ENCODE measurements around the gene SLC30A7.

Gene SLC30A7

DNA sequence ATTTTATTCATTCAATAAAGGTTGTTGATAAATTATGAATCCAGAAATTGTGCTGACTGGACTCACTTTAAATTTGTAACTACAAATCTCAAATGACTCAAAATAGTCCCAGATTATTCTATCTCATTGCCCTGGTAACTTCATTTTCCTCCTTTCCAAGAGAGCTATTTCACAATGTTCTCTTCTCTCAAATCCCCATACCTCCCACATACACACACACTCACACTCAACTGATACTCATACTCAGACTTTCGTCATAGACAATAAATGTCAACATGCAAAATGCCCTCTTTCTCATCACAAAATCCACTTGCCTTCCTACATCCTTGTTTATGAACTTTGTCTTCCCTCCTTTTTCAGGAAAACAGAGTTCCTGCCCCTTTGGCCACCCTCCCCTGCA is 34.5 kb upstream of the SLC30A7 start:
- no peak for DNase-seq
- Histone ChIP-seq H3K36me3 (ENCODE audit: control insufficient read depth in 4 of 4, insufficient read depth in 4 of 4, low read length in 3 of 4) (no peaks in the 10 kb centered on the region), H3K27me3 (replicated peaks in 2 of 5; ENCODE audit: control insufficient read depth in 4 of 5, insufficient read depth in 5 of 5, low read length in 4 of 5) (no peaks in the 10 kb centered on the region), H3K9me3 (ENCODE audit: control extremely low read depth in 1 of 5, control insufficient read depth in 4 of 5, insufficient read depth in 2 of 5, low read depth in 1 of 5, low read length in 4 of 5) (no peaks in the 10 kb centered on the region), H3K4me3 (ENCODE audit: control insufficient read depth in 1 of 7, extremely low read depth in 1 of 7, insufficient read depth in 4 of 7, low read depth in 2 of 7, low read length in 6 of 7) (no peak overlapping the region), H3K27ac (ENCODE audit: insufficient read depth in 1 of 2, low read depth in 1 of 2, low read length in 2 of 2, poor library complexity in 1 of 2, severe bottlenecking in 2 of 2) (no peak overlapping the region), H3K4me1 (ENCODE audit: control extremely low read depth in 1 of 4, control insufficient read depth in 4 of 4, insufficient read depth in 4 of 4, low read length in 3 of 4) (peaks cover 0 to 2% (median 0%) of the 10 kb centered on the region in 4 experiments)
- ChIA-PET POLR2A (no interaction called here), CTCF (no interaction called here)
- WGBS (ENCODE audit: insufficient coverage), result 92% methylated on average over 1 of the region's 1 CpG

DNA sequence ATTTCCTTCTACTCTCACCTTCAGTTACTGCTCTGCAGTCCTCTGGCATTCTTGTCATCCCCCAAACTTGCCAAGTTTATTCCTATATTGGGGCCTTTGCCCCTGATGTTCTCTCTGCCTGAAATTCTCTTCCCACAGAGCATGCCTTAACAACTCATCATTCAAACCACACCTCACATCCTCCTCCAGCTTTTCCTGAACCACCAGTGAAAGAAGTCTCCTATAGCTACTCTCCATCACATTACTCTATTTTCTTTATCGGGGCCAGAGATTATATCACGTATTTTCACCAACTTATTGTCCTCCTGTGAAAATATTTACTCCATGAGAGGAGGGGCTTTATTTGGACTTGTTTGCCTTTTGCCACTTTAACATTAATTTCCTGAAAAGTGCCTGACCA is 33.3 kb upstream of the SLC30A7 start:
- CTCF ChIA-PET, result interaction anchor here (1.2 to 2.6 kb wide), 6 partner anchors 17 to 408 kb away, joined by 4 to 14 read pairs (median 5); no protein-coding TSS in a partner anchor
- DNase-seq, result no peak
- Histone ChIP-seq H3K27me3 (replicated peaks in 2 of 5; ENCODE audit: control insufficient read depth in 4 of 5, insufficient read depth in 5 of 5, low read length in 4 of 5) (no peaks in the 10 kb centered on the region), H3K4me3 (ENCODE audit: control insufficient read depth in 1 of 7, extremely low read depth in 1 of 7, insufficient read depth in 4 of 7, low read depth in 2 of 7, low read length in 6 of 7) (no peak overlapping the region), H3K36me3 (ENCODE audit: control insufficient read depth in 4 of 4, insufficient read depth in 4 of 4, low read length in 3 of 4) (no peaks in the 10 kb centered on the region), H3K27ac (ENCODE audit: insufficient read depth in 1 of 2, low read depth in 1 of 2, low read length in 2 of 2, poor library complexity in 1 of 2, severe bottlenecking in 2 of 2) (no peak overlapping the region), H3K4me1 (ENCODE audit: control extremely low read depth in 1 of 4, control insufficient read depth in 4 of 4, insufficient read depth in 4 of 4, low read length in 3 of 4) (peaks cover 0 to 2% (median 0%) of the 10 kb centered on the region in 4 experiments), H3K9me3 (ENCODE audit: control extremely low read depth in 1 of 5, control insufficient read depth in 4 of 5, insufficient read depth in 2 of 5, low read depth in 1 of 5, low read length in 4 of 5) (no peaks in the 10 kb centered on the region)
- 100% methylated on average over 1 of the region's 2 CpGs for WGBS (ENCODE audit: insufficient coverage)
- POLR2A ChIA-PET, result no interaction called here

DNA sequence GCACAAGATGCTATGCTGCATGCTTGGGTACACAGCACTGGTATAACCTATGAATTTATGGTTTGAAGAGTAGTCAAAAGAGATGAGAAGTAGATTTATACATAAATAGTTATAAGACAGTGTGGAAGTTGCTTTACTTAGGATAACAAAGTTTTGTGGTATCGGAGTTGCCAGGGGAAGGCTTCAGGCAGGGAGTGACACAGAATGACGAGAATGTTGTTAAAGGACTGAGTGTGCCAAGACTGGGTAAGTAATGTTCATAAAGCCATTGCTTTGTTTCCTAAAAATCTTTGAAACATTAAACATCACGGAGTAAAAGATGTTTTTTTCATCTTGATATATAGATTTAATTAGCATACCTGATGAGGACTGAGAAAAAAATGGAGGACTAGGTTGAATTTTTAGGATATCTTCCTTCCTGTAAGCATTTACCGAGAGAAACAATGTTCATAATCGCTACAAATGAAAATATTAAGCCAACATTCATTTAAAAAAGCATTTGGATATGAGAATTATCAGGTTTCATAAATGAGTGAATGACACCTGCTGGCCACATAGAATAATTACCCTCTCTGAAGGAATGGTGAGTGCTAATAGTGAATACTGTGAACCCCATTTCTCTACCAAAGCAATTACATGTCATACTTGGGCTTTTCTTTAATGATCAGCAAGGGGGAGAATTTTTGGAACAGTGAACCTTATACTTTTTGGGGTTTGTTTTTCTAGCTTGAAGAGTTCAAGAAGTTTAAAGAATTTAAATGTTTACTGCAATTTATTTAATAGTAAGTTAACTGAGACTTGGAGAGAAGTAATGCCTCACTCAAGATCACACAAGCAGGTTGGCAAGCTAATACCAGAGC is 29.6 kb upstream of the SLC30A7 start:
- H3K36me3 ChIP-seq (ENCODE audit: control insufficient read depth in 4 of 4, insufficient read depth in 4 of 4, low read length in 3 of 4), result no peaks in the 10 kb centered on the region
- no peak overlapping the region for H3K27ac ChIP-seq (ENCODE audit: insufficient read depth in 1 of 2, low read depth in 1 of 2, low read length in 2 of 2, poor library complexity in 1 of 2, severe bottlenecking in 2 of 2)
- peak overlapping the region in 1 of 7 experiments; percentile 17 for H3K4me3 ChIP-seq (ENCODE audit: control insufficient read depth in 1 of 7, extremely low read depth in 1 of 7, insufficient read depth in 4 of 7, low read depth in 2 of 7, low read length in 6 of 7)
- peak; percentile 47 to 70 (median 67) for DNase-seq
- POLR2A ChIA-PET, result no interaction called here
- H3K27me3 ChIP-seq (replicated peaks in 2 of 5; ENCODE audit: control insufficient read depth in 4 of 5, insufficient read depth in 5 of 5, low read length in 4 of 5), result no peaks in the 10 kb centered on the region
- CTCF ChIA-PET, result interaction anchor here (0.8 to 5.8 kb wide), 15 partner anchors 10 to 411 kb away, joined by 3 to 71 read pairs (median 7); no protein-coding TSS in a partner anchor
- H3K9me3 ChIP-seq (ENCODE audit: control extremely low read depth in 1 of 5, control insufficient read depth in 4 of 5, insufficient read depth in 2 of 5, low read depth in 1 of 5, low read length in 4 of 5), result no peaks in the 10 kb centered on the region
- H3K4me1 ChIP-seq (ENCODE audit: control extremely low read depth in 1 of 4, control insufficient read depth in 4 of 4, insufficient read depth in 4 of 4, low read length in 3 of 4), result peaks cover 0 to 9% (median 3%) of the 10 kb centered on the region in 4 experiments
- WGBS (ENCODE audit: insufficient coverage), result 25% methylated on average over 3 of the region's 5 CpGs

DNA sequence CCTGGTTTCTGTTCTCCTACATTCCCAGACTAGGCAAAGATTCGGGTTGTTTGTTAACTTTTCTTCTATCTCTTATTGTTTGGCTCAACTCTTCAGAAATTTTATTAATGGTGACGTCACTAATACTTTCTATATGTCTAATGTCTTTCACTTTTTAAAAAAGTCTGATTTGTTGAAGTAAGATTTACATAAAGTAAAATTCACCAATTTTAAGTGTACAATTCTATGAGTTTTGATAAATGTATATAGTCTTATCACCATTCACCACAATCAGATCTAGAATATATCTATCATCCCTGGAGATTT is 29.0 kb upstream of the SLC30A7 start:
- POLR2A ChIA-PET, result no interaction called here
- CTCF ChIA-PET, result interaction anchor here (0.8 to 5.8 kb wide), 16 partner anchors 9 to 412 kb away, joined by 3 to 71 read pairs (median 6); no protein-coding TSS in a partner anchor
- 100% methylated on average over 1 of the region's 2 CpGs for WGBS (ENCODE audit: insufficient coverage)
- Histone ChIP-seq H3K27ac (ENCODE audit: insufficient read depth in 1 of 2, low read depth in 1 of 2, low read length in 2 of 2, poor library complexity in 1 of 2, severe bottlenecking in 2 of 2) (no peak overlapping the region), H3K36me3 (ENCODE audit: control insufficient read depth in 4 of 4, insufficient read depth in 4 of 4, low read length in 3 of 4) (no peaks in the 10 kb centered on the region), H3K4me3 (ENCODE audit: control insufficient read depth in 1 of 7, extremely low read depth in 1 of 7, insufficient read depth in 4 of 7, low read depth in 2 of 7, low read length in 6 of 7) (no peak overlapping the region), H3K9me3 (ENCODE audit: control extremely low read depth in 1 of 5, control insufficient read depth in 4 of 5, insufficient read depth in 2 of 5, low read depth in 1 of 5, low read length in 4 of 5) (no peaks in the 10 kb centered on the region), H3K27me3 (replicated peaks in 2 of 5; ENCODE audit: control insufficient read depth in 4 of 5, insufficient read depth in 5 of 5, low read length in 4 of 5) (no peaks in the 10 kb centered on the region), H3K4me1 (ENCODE audit: control extremely low read depth in 1 of 4, control insufficient read depth in 4 of 4, insufficient read depth in 4 of 4, low read length in 3 of 4) (peaks cover 0 to 9% (median 3%) of the 10 kb centered on the region in 4 experiments)
- no peak for DNase-seq

DNA sequence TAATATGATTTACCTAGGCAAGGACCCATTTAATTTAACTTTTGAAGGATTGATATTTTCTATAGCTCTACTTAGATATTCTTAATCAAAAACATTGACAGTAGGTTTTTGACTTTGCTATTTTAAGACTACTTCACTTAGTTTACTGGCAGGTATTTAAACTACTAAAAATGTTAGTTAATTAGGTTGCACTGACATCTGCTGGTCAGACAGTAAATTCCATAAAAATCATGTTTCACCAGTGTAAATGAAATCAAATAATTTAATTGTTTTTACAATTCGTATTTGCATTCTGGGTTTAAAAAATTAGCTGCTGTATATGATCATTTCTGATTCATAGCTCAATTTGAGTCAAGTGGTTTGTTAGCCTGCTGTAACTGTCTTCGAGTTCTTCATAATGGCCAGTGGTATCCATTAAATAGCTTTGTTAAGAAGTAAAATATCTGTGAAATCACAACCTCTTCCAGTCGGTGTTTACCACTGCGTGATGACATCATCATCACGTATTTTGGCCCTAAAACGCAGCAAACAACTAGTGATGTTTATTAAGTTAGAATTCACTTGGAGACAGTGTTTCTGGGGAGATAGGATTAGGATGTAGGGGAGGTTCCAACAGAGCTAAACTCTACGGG is 27.4 kb upstream of the SLC30A7 start:
- ChIA-PET CTCF (interaction anchor here (0.6 to 5.8 kb wide), 26 partner anchors 8 to 436 kb away, joined by 3 to 71 read pairs (median 6); partner anchors contain the start of gene EXTL2), POLR2A (interaction anchor here (1.0 kb wide), 1 partner anchor 1079 kb away, joined by 3 read pairs; no protein-coding TSS in a partner anchor)
- DNase-seq, result peak; percentile 55 to 78 (median 74)
- Histone ChIP-seq H3K36me3 (ENCODE audit: control insufficient read depth in 4 of 4, insufficient read depth in 4 of 4, low read length in 3 of 4) (no peaks in the 10 kb centered on the region), H3K4me1 (ENCODE audit: control extremely low read depth in 1 of 4, control insufficient read depth in 4 of 4, insufficient read depth in 4 of 4, low read length in 3 of 4) (peaks cover 0 to 9% (median 3%) of the 10 kb centered on the region in 4 experiments), H3K4me3 (ENCODE audit: control insufficient read depth in 1 of 7, extremely low read depth in 1 of 7, insufficient read depth in 4 of 7, low read depth in 2 of 7, low read length in 6 of 7) (no peak overlapping the region), H3K9me3 (ENCODE audit: control extremely low read depth in 1 of 5, control insufficient read depth in 4 of 5, insufficient read depth in 2 of 5, low read depth in 1 of 5, low read length in 4 of 5) (no peaks in the 10 kb centered on the region), H3K27ac (ENCODE audit: insufficient read depth in 1 of 2, low read depth in 1 of 2, low read length in 2 of 2, poor library complexity in 1 of 2, severe bottlenecking in 2 of 2) (no peak overlapping the region), H3K27me3 (replicated peaks in 2 of 5; ENCODE audit: control insufficient read depth in 4 of 5, insufficient read depth in 5 of 5, low read length in 4 of 5) (no peaks in the 10 kb centered on the region)
- whole genome bisulfite sequencing (ENCODE audit: insufficient coverage), result no CpG with 5 or more reads among the region's 7 CpGs

DNA sequence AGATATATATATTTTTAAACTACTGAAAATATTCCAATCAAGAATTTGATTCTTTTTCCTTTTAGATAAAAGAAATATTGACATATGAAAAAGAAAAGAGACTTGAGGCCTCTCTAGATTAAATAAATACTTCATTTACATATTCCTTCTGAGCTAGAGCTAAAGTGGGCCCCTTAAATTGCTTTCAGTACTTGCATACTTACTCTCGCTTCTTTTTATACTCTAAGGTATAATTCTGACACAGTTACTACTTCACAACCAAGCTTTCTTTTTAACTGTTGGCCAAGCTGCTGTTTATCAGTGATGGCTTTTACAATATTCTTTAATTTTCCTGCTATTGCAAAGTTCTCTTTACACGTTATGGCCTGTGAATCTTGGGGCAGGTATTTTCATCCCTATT is 25.9 kb upstream of the SLC30A7 start:
- Histone ChIP-seq H3K36me3 (ENCODE audit: control insufficient read depth in 4 of 4, insufficient read depth in 4 of 4, low read length in 3 of 4) (peaks cover 0 to 2% (median 0%) of the 10 kb centered on the region in 4 experiments), H3K4me1 (ENCODE audit: control extremely low read depth in 1 of 4, control insufficient read depth in 4 of 4, insufficient read depth in 4 of 4, low read length in 3 of 4) (peaks cover 0 to 9% (median 3%) of the 10 kb centered on the region in 4 experiments), H3K27ac (ENCODE audit: insufficient read depth in 1 of 2, low read depth in 1 of 2, low read length in 2 of 2, poor library complexity in 1 of 2, severe bottlenecking in 2 of 2) (no peak overlapping the region), H3K4me3 (ENCODE audit: control insufficient read depth in 1 of 7, extremely low read depth in 1 of 7, insufficient read depth in 4 of 7, low read depth in 2 of 7, low read length in 6 of 7) (no peak overlapping the region), H3K9me3 (ENCODE audit: control extremely low read depth in 1 of 5, control insufficient read depth in 4 of 5, insufficient read depth in 2 of 5, low read depth in 1 of 5, low read length in 4 of 5) (no peaks in the 10 kb centered on the region), H3K27me3 (replicated peaks in 2 of 5; ENCODE audit: control insufficient read depth in 4 of 5, insufficient read depth in 5 of 5, low read length in 4 of 5) (no peaks in the 10 kb centered on the region)
- POLR2A ChIA-PET, result no interaction called here
- CTCF ChIA-PET, result interaction anchor here (0.7 to 5.8 kb wide), 7 partner anchors 10 to 415 kb away, joined by 3 to 71 read pairs (median 7); no protein-coding TSS in a partner anchor
- WGBS (ENCODE audit: insufficient coverage), result 100% methylated on average over 1 of the region's 2 CpGs
- DNase-seq, result no peak

DNA sequence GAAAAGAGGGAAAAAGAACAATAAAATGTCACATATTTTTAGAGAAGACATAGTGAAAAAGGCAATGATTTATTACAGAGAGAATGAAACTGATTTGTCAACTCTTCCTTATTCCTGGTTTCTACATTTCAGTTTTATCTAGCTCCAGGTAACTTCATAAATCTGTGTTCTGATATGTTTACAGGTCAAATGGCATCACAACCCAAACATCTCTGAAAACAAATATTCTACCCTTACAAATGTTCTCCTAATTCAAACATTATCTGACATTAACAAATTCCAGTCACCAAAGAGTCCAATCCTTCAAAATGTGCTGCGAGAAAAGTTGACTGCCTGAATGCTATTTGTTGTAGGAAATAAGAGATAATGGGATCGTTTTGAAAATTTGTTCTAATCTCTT is 21.5 kb upstream of the SLC30A7 start:
- ChIA-PET POLR2A (no interaction called here), CTCF (interaction anchor here (0.9 to 2.2 kb wide), 2 partner anchors 12 to 411 kb away, joined by 5 to 6 read pairs; no protein-coding TSS in a partner anchor)
- no CpG with 5 or more reads among the region's 2 CpGs for WGBS (ENCODE audit: insufficient coverage)
- Histone ChIP-seq H3K27ac (ENCODE audit: insufficient read depth in 1 of 2, low read depth in 1 of 2, low read length in 2 of 2, poor library complexity in 1 of 2, severe bottlenecking in 2 of 2) (no peak overlapping the region), H3K36me3 (ENCODE audit: control insufficient read depth in 4 of 4, insufficient read depth in 4 of 4, low read length in 3 of 4) (peaks cover 2 to 6% (median 3%) of the 10 kb centered on the region in 4 experiments), H3K9me3 (ENCODE audit: control extremely low read depth in 1 of 5, control insufficient read depth in 4 of 5, insufficient read depth in 2 of 5, low read depth in 1 of 5, low read length in 4 of 5) (no peaks in the 10 kb centered on the region), H3K4me1 (ENCODE audit: control extremely low read depth in 1 of 4, control insufficient read depth in 4 of 4, insufficient read depth in 4 of 4, low read length in 3 of 4) (peaks cover 0 to 7% (median 3%) of the 10 kb centered on the region in 4 experiments), H3K27me3 (replicated peaks in 2 of 5; ENCODE audit: control insufficient read depth in 4 of 5, insufficient read depth in 5 of 5, low read length in 4 of 5) (no peaks in the 10 kb centered on the region), H3K4me3 (ENCODE audit: control insufficient read depth in 1 of 7, extremely low read depth in 1 of 7, insufficient read depth in 4 of 7, low read depth in 2 of 7, low read length in 6 of 7) (no peak overlapping the region)
- DNase-seq, result no peak

Measured in common myeloid progenitor, CD34-positive (primary cell).